SIG-M5 (cell line): ENCODE data around the gene POLA2.
"Not testable (repeated sequence)": the region's sequence is repeated elsewhere in the genome, so short reads cannot be mapped to it uniquely, and the experiment has no call there.

Experiments used
- DNase-seq: peaks from one replicate; lab custom pipeline; 2025; lab: John Stamatoyannopoulos, UW

Gene POLA2

DNA sequence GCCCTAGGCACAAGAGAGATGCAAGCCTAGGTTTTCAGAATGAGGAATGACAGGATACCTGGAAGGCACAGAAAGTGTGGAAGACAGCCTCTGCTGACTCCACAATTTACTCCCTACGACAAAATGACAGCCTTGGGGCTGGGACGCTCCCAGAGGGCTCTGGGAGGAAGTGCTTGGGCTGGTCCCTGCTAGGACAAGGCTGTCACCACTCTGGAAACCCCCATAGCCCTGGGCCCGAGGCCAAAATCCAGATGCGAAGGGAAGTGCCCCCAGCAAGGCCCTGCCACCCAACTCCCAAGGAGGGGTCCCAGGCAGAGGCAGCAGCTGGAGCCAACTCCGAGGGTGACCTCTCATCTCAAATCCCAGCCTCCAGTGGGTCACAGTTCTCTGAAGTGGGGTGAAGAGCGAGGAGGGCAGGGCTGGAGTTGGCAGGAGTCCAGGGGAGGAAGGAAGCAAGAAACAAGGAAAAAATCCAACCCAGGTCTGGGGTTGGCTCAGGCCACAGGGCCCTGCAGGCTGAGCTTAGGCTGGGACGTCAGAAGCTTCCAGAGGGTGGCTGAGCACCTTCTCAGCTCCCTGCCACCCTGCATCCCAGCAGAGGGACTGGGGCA lies 46.6 kb downstream of the POLA2 start:
- DNase-seq: no peak

DNA sequence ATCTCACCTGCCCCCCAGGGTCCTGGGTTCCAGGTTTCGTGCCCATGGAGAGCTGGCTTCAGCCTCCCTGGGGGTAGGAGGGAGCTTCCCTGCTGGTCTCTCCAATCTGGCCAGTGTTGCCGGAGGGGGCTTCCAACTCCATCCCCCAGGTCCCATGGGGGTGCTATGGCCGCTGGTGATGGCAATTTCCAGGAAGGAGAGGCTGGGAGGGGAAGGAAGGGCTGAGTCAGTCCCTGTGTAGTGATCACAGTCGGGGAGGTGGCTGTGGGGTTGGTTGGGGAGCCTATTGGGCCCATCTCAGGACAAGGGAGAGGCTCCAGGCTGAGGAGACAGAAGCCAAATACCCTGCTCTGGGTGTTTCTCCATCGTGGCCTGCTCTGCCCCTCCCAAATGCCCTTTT lies 47.2 kb downstream of the POLA2 start:
- DNase-seq: no peak

DNA sequence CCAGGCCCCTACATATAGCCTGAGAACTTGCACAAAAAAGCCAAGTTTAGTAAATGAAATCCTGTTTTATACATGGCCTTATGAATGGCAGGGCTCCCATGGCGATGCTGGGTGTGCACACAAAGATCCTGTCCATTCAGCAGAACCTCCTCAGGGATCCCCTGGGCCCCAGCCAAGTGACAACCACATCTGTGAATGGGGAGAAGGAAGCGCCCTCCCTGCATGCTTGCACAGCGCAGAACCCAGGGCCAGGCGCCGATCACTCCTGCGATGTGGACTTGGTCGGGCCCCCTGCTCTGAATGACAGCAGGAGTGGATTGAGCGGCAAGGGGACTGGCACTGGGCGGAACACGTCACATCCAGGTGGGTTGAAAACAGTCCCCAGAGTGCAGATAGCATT lies 48.5 kb downstream of the POLA2 start:
- no peak for DNase-seq

DNA sequence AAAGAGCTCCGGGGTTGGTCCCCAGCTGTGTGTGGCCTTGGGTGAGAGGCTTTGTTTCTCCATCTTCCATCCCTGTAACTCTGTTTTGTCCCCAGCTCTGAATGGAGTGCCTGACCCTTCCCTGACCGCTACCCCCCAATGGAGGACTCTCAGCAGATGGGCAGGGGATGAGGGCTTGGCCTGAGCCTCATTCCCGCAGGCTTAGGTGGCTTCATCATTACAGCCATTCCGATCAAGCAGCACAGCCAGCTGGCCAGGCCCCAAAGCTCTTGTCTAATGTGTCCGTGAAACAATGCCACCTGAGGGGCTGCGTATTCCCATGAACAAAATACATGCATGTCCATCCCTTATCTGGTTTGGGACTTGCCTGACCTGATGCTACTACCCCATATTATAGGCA lies 49.0 kb downstream of the POLA2 start:
- no peak for DNase-seq

DNA sequence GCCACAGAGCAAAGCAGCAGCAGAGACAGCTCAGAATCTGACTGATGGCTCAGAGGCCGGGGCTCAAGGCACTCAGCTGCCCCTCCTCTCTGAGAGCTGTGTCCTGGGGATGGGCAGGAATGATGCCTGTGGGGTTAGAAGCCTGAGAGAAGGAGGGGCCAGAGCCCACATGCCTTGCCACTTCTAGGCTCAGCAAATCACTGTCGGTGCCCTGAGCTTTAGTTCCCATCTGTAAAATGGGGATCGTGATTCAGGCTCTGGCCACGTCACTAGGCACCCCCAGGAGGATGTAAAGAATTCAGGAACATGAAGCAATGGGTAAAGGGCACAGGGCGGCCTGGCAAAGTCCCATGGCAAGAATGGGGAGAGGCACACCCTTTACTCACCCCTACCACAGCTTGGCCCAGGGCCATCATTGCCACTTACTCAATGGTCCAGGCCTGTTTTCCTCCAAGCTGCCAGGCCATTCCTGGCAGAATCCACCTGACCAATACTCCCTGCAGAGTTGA lies 49.5 kb downstream of the POLA2 start:
- no peak for DNase-seq

DNA sequence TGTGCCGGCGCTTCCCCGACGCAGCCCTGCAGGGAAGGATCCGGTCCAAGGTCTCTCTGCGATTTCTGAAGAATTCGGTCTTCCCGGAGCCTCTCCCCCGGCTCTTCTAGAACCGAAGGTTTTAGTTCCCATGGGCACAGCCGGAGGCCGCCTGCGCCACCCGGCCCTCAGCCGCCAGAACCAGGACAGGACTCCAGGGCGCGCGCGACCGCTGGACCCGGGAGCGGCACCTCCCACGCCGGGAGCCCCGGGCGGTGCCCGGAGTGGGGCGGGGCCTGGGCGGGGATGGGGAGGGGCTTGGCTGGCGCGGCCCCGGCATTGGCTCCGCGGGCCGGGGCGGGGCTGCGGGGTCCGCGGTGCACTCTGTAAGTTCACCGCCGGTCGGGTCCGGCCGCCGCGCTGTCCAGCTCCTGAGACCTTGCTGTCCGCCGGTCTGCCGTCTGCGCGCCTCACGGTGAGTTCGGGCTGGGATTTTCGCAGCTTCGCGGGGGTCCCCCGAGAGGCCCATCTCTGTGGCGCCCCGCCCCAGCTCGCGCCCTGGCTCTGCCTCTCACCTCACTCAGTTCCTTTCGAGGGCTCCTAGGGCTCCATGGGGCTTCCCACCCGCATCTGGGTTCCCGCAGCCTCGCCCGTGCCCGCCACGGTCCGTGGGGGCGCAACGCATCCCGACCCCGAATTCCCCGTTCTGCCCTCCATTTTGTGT lies 52.9 kb downstream of the POLA2 start, which contains the start of gene CDC42EP2:
Gene CDC42EP2, plus strand, starts transcription at position 366 of the 703 bp plus-strand sequence. CDS start 6,033 bp downstream, outside the sequence.
- DNase-seq: no peak

DNA sequence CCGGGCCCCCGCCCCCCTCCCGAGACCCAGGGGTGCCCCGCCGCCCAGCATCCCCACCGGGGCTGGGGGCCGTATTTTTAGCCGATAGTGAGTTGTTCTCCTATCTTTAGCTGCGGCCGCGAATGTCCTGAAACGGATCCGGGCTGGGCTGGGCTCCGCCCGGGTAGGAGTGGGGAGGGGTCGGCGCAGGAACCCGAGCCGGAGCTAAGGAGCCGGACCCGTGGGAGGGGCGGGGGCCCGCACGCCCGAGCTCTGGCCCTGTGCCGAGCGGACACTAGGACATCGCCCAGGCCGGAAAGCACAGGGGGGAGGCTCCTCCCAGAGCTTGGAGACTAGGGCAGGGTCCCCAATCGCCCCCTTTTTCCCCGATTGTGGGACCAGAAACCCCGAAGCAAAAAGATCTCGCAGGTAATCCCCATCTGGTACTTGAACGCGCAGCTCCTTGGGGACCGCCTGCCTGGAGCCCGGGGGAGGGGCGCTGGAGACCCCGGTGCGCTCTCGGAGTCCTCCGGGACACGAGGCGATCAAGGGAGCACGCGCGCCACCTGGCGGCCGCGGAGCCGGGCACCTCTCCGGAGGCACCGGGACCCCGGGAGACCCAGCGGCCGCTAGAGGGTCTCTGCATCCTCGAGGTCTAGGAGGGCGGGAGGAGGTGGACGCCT lies 53.6 kb downstream of the POLA2 start:
- no peak for DNase-seq

DNA sequence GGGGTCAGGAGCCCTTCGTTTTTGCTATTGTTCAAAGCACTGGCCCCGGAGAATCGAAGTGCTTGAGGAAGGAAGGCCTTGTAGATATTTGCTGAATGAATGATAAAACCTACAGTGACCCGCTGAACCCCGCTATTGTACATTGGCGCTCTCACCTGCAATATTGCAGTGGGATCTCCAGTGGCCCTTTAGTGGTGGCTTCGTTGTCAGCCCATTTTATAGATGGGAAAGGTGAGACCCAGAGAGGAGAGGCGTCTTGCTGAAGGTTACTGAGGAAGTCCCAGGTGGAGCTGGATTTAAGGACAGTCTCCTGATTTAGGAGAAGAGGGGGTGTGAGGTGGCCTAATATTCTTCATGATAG lies 54.1 kb downstream of the POLA2 start:
- DNase-seq: no peak

DNA sequence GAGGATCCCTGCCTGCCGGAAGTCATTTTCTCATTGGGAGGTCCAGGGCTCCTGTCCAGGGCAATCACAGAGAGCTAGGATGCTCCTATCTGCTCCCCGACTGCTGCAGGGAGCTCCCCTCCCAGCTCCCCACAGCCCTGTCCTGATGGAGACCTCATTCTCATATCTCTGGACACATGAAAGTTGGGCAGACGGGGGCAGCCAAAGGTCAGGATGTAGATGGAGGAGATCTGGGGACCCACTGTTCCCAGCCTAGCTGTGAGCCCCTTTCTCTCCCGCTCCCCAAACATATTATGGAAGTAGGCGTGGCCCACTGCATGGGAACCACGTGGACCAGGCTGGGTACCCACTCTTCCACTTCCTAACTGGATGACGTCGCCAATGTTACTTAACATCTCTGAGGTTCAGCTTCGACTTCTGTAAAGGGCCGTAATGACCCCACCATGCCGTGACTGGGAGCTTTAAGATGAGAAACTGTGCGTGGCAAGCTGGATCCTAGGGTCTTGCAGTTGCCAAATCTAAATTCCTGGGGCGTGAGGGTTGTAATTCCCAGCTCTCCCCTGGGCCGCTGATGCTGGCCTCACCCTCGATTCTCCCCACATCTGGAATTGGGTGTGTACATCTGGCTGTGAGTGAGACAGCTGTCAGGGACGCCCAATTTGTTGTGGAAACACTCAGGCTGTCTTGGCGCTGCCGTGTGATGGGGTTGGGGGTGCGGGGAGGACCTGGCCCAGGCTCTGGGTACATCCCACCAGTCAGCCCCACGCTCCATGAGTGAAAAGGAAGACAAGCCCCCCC lies 54.7 kb downstream of the POLA2 start:
- no peak for DNase-seq

DNA sequence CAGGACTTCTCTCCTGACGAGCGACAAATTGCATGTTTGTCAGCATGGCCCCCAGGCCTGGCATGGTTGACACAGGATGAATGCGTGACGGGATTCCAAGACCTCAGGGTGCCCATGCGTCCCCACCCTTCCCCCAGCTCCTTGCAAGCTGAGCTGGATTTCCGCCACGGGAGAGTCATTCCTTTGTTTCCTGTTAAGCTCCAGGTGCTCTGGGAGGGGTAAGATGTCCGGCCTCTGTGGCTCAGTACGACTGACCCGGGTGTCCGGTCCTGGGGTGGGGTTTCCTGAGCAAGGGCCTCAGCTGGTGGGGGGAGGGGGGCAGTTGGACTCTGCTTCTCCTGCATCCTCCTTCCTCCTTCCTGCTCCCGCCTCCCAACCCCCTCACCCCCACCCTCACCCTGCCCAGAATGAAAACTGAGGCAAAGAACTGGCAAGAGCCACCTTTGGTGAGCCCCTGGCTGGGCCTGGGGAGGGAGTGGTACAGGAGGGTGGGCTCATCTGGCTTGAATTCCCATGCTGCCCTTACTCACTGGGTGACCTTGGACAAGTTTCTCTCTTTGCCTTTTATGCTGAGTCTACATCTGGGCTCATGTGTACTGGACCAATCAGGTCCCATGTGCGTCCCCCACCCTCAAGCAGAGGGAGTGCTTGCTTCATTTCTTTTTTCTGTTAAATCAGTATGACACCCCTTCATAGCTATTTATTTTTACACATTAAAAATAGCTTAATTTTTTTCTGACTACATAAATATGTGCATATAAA lies 55.4 kb downstream of the POLA2 start:
- no peak for DNase-seq

DNA sequence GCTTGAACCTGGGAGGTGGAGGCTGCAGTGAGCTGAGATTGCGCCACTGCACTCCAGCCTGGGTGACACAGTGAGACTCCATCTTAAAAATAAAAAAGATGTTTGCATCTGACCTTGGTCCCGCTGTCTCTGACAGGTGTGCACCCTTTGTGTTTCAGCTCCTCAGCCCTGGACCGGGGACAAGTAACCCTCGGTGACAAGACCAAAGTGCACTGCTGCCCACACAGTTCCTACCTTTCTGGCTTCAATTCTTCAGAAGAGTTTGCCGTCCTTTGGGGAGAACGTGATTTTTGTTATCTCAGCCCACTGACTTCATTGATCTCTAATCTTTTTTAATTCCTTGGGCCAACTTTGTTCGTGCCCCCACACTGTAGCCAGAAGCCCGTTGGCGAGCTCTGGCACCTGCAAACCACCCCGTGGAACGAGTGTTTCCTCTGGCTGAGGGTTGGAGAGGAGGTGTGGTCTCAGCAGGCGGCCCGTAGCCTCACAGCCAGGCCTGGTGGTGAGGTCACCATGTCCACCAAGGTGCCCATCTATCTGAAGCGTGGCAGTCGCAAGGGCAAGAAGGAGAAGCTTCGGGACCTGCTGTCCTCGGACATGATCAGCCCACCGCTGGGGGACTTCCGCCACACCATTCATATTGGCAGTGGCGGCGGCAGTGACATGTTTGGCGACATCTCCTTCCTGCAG lies 58.8 kb downstream of the POLA2 start:
- no peak for DNase-seq

DNA sequence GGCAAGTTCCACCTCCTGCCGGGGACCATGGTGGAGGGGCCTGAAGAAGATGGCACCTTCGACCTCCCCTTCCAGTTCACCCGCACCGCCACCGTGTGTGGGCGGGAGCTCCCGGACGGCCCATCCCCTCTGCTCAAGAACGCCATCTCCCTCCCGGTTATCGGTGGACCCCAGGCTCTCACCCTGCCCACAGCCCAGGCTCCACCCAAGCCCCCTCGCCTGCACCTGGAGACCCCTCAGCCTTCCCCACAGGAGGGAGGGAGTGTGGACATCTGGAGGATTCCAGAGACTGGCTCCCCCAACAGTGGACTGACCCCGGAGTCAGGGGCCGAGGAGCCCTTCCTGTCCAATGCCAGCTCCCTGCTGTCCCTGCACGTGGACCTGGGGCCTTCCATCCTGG lies 59.3 kb downstream of the POLA2 start:
- DNase-seq: no peak

DNA sequence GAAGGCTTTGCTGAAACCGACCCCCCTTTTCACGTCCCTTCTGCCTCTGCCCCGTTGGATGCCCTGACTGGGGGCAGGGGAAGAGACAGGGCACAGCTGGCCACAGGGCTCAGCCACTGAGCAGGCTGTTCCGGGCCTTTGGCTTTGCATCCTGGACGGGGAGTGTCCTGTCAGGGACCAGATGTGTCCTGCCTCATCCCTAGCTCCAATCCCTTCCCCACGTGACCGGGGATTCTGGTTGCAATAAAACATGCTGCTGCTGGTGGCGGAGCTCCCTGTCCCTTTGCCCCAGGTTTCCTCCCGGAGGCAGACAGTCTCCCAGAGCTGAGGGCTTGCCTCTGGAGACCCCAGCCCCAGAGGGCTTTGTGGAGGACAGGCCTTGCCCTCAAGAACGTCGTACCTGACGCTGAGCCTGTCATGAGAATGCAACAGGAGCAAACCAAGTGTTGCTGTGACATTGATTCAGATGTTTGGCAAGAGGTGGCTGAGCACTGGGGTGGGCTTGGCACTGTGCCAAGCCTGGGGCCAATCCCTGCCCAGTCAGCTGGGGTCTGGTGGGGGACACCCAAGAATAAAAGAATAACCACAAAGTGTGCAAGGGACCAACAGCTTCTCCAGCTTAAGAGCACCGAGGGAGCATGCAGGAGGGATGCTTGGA lies 60.2 kb downstream of the POLA2 start:
- DNase-seq: no peak

DNA sequence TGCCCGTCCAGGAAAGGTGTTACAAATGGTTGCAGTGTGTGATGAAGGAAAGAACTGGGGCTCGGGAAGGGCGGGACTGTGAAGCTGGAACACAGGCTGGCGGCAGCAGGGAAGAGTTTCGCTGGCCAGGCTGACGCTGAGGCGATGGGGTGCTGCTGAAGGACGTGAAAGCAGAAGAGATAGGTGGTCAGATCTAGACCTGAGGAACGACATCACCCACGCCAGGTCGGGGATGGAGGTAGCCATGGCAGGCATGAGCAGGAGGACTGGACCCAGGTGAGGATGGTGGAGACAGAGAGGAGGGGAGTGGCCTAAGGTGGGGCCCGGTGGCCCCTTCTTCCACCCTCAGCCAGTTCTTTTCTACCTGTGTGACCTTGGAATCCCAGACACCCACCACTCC lies 62.1 kb downstream of the POLA2 start:
- no peak for DNase-seq

DNA sequence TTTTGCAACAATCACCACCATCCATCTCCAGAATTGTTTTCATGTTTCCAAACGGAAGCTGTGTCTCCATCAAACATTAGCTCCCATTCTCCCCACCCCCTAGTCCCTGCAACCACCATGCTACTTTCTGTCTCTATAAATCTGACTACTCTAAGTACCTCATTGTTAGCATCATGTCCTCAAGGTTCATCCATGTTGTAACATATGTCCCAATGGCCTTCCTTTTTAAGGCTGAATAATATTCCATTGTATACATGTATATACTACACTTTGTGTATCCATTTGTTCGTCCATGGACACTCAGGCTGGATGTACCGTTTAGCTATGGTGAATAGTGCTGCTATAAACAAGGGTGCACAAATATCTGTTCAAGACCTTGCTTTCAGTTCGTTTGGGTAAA lies 63.7 kb downstream of the POLA2 start:
- no peak for DNase-seq

DNA sequence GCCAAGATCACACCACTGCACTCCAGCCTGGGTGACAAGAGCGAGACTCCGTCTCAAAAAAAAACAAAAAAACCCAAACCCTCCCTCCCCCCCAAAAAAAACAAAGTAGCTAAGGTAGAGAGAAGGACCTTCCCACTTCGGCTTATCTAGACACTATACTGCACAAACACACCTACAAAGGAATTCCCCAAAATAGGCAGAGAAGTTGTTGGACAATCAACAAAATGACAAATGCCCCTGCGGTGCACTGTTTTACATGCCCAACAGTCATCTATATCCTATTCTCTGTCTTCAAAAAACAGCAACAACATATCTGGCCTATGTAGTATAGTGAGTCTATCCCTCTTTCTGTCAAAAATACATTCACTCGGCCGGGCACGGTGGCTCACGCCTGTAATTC lies 65.3 kb downstream of the POLA2 start:
- no peak for DNase-seq

DNA sequence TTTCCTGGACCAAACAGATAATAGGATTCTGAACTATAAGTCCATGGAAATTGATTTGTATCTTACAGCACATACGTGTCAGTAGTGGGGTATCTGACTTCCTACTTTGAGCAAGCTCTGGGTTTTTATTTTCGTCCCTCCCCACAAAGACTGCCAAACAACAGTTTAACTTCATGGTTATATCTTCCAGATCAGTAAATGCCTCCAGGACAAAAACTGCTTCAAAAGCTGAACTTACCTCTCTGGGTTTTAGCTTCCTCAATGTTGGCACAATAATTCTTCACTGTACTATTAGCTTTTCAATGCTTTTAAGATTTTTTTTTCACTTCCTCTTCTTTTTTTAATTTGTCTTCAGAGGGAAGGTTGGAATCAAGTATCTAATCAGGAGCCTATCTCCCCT lies 67.7 kb downstream of the POLA2 start:
- no peak for DNase-seq

DNA sequence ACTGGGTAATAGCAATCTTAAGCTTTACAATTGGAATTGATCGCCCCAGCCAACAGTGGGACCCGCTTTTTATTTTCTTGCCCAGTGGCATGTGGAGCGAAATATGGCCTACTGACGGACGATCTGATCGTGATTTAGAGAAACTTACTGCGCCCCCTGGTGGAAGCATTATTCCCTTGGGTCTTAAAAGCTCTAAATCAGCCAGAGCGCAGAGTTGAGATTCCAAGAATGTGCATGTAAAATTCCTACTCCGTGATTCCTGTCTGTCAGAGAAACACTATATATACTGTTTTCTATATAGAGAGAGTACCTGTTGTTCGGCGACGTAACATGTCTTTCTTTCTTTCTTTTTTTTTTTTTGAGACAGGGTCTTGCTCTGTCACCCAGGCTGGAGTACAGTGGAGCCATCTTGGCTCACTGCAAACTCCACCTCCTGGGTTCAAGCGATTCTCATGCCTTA lies 68.2 kb downstream of the POLA2 start:
- DNase-seq: no peak

DNA sequence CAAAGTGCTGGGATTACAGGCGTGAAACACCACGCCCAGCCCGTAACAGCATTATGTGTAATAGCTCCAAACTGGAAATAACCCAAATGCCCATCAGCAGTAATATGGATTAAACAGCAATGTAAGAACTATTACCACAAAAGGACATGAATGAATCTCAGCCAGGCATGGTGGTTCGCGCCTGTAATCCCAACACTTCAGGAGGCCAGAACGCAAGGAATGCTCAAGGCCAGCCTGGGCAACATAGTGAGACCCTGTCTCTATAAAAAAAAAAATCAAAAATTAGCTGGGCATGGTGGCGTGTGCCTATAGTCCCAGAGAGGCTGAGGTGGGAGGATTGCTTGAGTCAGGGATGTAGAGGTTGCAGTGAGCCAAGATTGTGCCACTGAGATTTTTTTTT lies 68.8 kb downstream of the POLA2 start:
- DNase-seq: no peak

DNA sequence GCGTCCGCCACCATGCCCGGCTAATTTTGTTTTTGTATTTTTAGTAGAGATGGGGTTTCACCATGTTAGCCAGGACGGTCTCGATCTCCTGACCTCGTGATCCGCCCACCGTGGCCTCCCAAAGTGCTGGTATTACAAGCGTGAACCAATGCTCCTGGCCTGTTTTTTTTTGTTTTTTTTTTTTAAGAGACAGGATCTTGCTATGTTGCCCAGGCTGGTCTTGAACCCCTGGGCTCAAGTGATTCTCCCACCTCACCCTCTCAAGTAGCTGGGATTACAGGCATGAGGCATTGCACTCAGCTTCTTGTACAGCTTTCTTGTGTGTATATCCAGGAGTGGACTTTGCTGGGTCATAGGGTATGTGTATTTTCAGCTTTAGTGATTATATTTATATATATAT lies 70.8 kb downstream of the POLA2 start:
- not testable (repeated sequence) for DNase-seq
